ENCODE data around the gene SOST. TPM values are rescaled to one million over a fixed set of nuclear protein-coding genes. Genes with fewer than 3 reads are reported as not detected.

Gene SOST
- total RNA-seq, 2 donors from 2014 or later = not detected

DNA sequence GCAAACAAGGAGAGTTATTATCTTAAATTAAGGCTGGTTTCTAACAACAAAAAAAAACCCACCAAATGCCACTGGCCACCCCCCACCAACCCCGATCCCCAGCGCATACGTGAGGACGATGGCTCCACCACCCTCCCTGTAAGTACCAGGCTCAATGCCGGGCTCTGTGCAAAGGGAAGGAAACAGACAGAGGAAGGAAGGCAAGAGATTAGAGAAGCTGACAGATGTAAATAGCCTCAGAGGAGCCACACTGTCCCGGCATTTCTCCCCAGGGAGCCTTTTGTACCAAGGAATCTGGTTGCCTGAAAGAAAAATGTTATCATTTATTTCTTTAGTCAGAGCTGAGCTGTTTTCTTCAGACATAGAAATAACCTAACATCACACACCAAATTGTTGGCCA lies 13.1 kb downstream of the SOST start:
- H3K4me1 ChIP-seq = no peaks in the 10 kb centered on the region
- intact Hi-C loops (cut with DNase I) = no loop called here
- no peak overlapping the region for H3K27ac ChIP-seq
- no peak for DNase-seq
- no peaks in the 10 kb centered on the region for H3K9me3 ChIP-seq
- no peaks in the 10 kb centered on the region for H3K36me3 ChIP-seq
- peaks cover 4% of the 10 kb centered on the region for H3K27me3 ChIP-seq
- no peak for TF ChIP-seq CTCF (IDR thresholded peaks at IDR 0.05)
- no peak overlapping the region for H3K9ac ChIP-seq (ENCODE audit: low read depth in 2 of 2, low read length in 2 of 2)
- H3K4me3 ChIP-seq = no peak overlapping the region

GRCh38 chr17:43741636-43742035 lies 17.0 kb downstream of the SOST start:
- Histone ChIP-seq H3K4me3 (no peak overlapping the region), H3K27me3 (peaks cover 4% of the 10 kb centered on the region), H3K9ac (ENCODE audit: low read depth in 2 of 2, low read length in 2 of 2) (no peak overlapping the region), H3K36me3 (no peaks in the 10 kb centered on the region), H3K27ac (no peak overlapping the region), H3K9me3 (no peaks in the 10 kb centered on the region), H3K4me1 (no peaks in the 10 kb centered on the region)
- intact Hi-C loops (cut with DNase I) = no loop called here
- DNase-seq = no peak
- TF ChIP-seq CTCF (IDR thresholded peaks at IDR 0.05) = no peak

DNA sequence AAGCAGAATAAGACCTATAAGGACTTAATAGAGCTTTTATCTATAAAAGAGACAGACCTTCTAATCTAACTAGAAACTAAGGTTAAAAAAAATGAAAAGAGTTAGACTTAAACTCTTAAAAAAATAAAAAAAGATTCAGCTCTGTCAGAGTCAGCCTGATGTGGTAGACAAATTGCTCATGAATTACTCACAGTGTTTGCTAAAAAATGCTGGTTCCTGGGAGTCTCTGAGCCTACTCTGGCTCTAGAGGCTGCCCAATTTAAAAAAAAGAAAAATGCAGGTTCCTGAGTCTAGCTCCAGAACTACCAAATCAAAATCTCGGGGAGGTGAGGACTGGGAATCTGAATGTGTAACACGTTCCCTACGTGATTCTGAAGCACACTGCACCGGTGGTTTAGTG lies 18.1 kb downstream of the SOST start:
- Histone ChIP-seq H3K27ac (no peak overlapping the region), H3K4me3 (no peak overlapping the region), H3K36me3 (no peaks in the 10 kb centered on the region), H3K9me3 (no peaks in the 10 kb centered on the region), H3K4me1 (no peaks in the 10 kb centered on the region), H3K27me3 (no peaks in the 10 kb centered on the region), H3K9ac (ENCODE audit: low read depth in 2 of 2, low read length in 2 of 2) (no peak overlapping the region)
- no peak for DNase-seq
- intact Hi-C loops (cut with DNase I) = no loop called here
- no peak for TF ChIP-seq CTCF (IDR thresholded peaks at IDR 0.05)

GRCh38 chr17:43737722-43738121 lies 20.9 kb downstream of the SOST start:
- TF ChIP-seq CTCF (IDR thresholded peaks at IDR 0.05) = no peak
- Histone ChIP-seq H3K9me3 (no peaks in the 10 kb centered on the region), H3K27me3 (no peaks in the 10 kb centered on the region), H3K4me3 (no peak overlapping the region), H3K9ac (ENCODE audit: low read depth in 2 of 2, low read length in 2 of 2) (no peak overlapping the region), H3K27ac (no peak overlapping the region), H3K4me1 (no peaks in the 10 kb centered on the region), H3K36me3 (no peaks in the 10 kb centered on the region)
- DNase-seq = no peak
- intact Hi-C loops (cut with DNase I) = no loop called here

- intact Hi-C loops (cut with DNase I) = no loop called here
- H3K4me3 ChIP-seq = no peak overlapping the region
- no peaks in the 10 kb centered on the region for H3K4me1 ChIP-seq
- no peaks in the 10 kb centered on the region for H3K36me3 ChIP-seq
- H3K27me3 ChIP-seq = no peaks in the 10 kb centered on the region
- H3K27ac ChIP-seq = no peak overlapping the region
- H3K9ac ChIP-seq (ENCODE audit: low read depth in 2 of 2, low read length in 2 of 2) = no peak overlapping the region
- DNase-seq = no peak
- H3K9me3 ChIP-seq = no peaks in the 10 kb centered on the region
- no peak for TF ChIP-seq CTCF (IDR thresholded peaks at IDR 0.05)
Measured at GRCh38 chr17:43736389-43736788, 22.2 kb downstream of the SOST start.

DNA sequence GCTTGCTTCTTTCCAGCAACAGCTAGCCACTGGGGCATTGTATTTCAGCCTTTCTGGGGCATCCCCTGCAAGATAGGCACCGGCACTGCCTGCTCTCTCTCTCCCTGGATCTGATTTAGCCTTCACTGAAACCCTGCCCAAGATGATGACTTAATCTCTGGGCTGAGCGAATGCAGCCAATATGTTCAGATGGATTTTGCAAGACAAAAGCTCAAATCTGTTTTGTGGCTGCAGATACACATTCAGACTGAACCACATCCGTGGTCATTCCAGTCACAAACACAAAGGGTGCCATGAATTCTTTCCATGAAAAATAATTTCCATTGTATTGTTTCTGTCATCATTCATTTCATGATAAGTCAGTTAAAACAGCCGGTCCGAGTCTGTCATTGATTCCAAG lies 24.2 kb downstream of the SOST start:
- intact Hi-C loops (cut with DNase I) = no loop called here
- no peak overlapping the region for H3K9ac ChIP-seq (ENCODE audit: low read depth in 2 of 2, low read length in 2 of 2)
- DNase-seq = no peak
- H3K36me3 ChIP-seq = no peaks in the 10 kb centered on the region
- no peaks in the 10 kb centered on the region for H3K27me3 ChIP-seq
- H3K9me3 ChIP-seq = no peaks in the 10 kb centered on the region
- no peak overlapping the region for H3K27ac ChIP-seq
- no peaks in the 10 kb centered on the region for H3K4me1 ChIP-seq
- H3K4me3 ChIP-seq = no peak overlapping the region
- TF ChIP-seq CTCF (IDR thresholded peaks at IDR 0.05) = no peak

Data from colonic mucosa (tissue), 4 donors.